ENCODE measurements around the gene KMT2A. TPM values are rescaled to one million over a fixed set of nuclear protein-coding genes. Genes with fewer than 3 reads are reported as not detected.
A peak's percentile ranks its signal among the peaks of the same experiment; 100 is the strongest.
"Not testable (repeated sequence)": the region's sequence is repeated elsewhere in the genome, so short reads cannot be mapped to it uniquely, and the experiment has no call there.

KMT2A gene
- total RNA-seq, 1 donor from 2014 or later, result 63.6 TPM

DNA sequence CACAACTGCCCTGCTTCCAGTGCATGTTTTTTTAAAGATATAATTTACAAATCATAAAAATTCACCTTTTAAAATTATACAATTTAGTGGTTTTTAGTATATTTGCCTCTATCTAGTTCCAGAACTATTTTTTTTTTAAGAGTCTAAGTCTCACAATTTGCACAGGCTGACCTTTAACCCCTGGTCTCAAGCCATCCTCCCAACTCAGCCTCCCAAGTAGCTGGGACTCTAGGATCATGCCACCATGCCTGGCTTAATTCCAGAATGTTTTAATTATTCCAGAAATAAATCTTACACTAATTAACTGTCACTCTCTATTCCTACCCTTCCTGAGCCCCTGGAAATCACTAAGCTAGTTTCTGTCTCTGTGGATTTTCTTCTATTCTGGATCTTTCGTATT lies 134.5 kb downstream of the KMT2A start:
- Histone ChIP-seq H3K4me1 (peaks cover 14% of the 10 kb centered on the region), H3F3A (ENCODE audit: low read depth) (peaks cover 8% of the 10 kb centered on the region), H3K4me2 (no peak overlapping the region), H2AFZ (replicated peaks) (no peak overlapping the region), H3K36me3 (no peaks in the 10 kb centered on the region), H4K20me1 (ENCODE audit: low read depth) (peaks cover 33% of the 10 kb centered on the region), H3K27ac (no peak overlapping the region), H3K27me3 (no peaks in the 10 kb centered on the region), H3K9me3 (ENCODE audit: low read depth) (no peaks in the 10 kb centered on the region), H3K9ac (no peak overlapping the region), H3K4me3 (no peak overlapping the region), H3K79me2 (ENCODE audit: low read depth) (peaks cover 36% of the 10 kb centered on the region)
- Mint-ChIP-seq H3K4me3 (no peak overlapping the region), H3K27me3 (ENCODE audit: insufficient read depth, low read depth) (no peaks in the 10 kb centered on the region), H3K4me1 (peaks cover 24% of the 10 kb centered on the region), H3K36me3 (peaks cover 1% of the 10 kb centered on the region), H3K9me3 (no peaks in the 10 kb centered on the region), H3K27ac (no peak overlapping the region)
- DNase-seq (ENCODE audit: low spot score), result no peak
- TF ChIP-seq, protein P1, sequence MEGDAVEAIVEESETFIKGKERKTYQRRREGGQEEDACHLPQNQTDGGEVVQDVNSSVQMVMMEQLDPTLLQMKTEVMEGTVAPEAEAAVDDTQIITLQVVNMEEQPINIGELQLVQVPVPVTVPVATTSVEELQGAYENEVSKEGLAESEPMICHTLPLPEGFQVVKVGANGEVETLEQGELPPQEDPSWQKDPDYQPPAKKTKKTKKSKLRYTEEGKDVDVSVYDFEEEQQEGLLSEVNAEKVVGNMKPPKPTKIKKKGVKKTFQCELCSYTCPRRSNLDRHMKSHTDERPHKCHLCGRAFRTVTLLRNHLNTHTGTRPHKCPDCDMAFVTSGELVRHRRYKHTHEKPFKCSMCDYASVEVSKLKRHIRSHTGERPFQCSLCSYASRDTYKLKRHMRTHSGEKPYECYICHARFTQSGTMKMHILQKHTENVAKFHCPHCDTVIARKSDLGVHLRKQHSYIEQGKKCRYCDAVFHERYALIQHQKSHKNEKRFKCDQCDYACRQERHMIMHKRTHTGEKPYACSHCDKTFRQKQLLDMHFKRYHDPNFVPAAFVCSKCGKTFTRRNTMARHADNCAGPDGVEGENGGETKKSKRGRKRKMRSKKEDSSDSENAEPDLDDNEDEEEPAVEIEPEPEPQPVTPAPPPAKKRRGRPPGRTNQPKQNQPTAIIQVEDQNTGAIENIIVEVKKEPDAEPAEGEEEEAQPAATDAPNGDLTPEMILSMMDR (IDR thresholded peaks at IDR 0.05), result no peak
- TF ChIP-seq EZH2 (IDR thresholded peaks at IDR 0.05) (no peak), EZH2phosphoT487 (IDR thresholded peaks at IDR 0.05) (no peak)

DNA sequence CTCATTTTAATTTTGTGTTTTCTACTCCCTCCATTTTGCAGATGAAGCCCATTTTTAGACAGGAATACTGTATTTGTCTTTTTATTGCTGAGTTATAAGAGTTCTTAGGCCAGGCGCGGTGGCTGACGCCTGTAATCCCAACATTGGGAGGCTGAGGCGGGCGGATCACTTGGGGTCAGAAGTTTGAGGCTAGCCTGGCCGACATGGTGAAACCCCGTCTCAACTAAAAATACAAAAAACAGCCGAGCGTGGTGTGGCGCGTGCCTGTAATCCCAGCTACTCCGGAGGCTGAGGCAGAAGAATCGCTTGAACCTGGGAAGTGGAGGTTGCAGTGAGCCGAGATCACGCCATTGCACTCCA lies 135.4 kb downstream of the KMT2A start:
- Mint-ChIP-seq H3K4me1 (peaks cover 23% of the 10 kb centered on the region), H3K4me3 (peak overlapping the region; percentile 97)
- H3K36me3 ChIP-seq; H3K9ac ChIP-seq; H3K27ac Mint-ChIP-seq; H3K27ac ChIP-seq; H3K27me3 Mint-ChIP-seq (ENCODE audit: insufficient read depth, low read depth); H3K27me3 ChIP-seq; H3K9me3 ChIP-seq (ENCODE audit: low read depth); H3K36me3 Mint-ChIP-seq; H3F3A ChIP-seq (ENCODE audit: low read depth); H3K9me3 Mint-ChIP-seq: not testable (repeated sequence)
- Histone ChIP-seq H3K79me2 (ENCODE audit: low read depth) (peaks cover 44% of the 10 kb centered on the region), H2AFZ (replicated peaks) (peak overlapping the region; percentile 95), H3K4me2 (peak overlapping the region; percentile 88), H3K4me3 (peak overlapping the region; percentile 99), H3K4me1 (peaks cover 14% of the 10 kb centered on the region), H4K20me1 (ENCODE audit: low read depth) (peaks cover 42% of the 10 kb centered on the region)
- peak; percentile 24 for DNase-seq (ENCODE audit: low spot score)

DNA sequence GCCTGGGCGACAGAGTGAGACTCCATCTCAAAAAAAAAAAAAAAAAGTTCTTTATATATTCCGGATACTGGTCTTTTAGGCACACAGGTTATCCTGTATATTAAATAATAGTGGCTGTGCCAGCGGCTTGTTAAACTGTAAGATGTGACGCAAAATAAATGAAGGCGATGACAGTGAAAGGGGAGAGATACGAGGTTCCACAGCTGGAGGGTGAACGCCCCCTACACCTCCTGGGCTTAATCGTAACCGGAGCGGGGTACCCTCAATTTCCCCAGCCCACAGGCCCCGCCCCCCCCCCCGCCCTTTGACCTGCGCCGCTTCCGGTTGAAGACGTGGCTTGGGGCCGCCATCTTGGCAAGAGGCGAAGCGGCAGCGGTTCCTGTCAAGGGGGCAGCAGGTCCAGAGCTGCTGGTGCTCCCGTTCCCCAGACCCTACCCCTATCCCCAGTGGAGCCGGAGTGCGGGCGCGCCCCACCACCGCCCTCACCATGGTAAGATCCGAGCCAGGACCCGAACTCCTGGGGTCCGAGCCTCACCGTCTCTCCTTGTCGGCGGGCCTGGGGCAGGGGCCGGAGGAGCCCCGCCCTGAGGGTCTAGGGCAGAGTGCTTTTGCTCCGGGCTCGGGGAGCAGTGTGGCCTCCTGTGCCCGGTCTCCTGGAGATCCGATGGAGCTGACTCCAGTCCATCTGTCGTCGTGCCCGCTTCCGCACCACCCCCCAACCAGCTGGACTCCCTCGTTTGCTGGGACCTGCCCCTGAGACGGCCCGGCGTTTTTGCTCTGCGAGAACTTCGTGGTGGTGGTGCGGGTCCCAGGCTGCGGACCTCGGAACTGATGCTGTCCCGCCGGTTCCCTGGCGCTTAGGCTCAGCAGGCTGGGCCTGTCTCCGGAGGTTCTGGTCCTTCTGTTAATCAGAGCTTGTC lies 136.0 kb downstream of the KMT2A start, which contains the start of gene ARCN1:
Gene ARCN1 (plus strand): TSS at position 349 of the 920 bp plus-strand sequence. CDS start 139 bp downstream, at position 488.
- H3K27ac ChIP-seq, result peak within 1 kb of the TSS; percentile 93
- peak within 1 kb of the TSS; percentile 99 for H3K4me3 ChIP-seq
- Mint-ChIP-seq H3K27ac (peak within 1 kb of the TSS; percentile 89), H3K27me3 (ENCODE audit: insufficient read depth, low read depth) (no peaks in the 10 kb centered on the region), H3K9me3 (no peaks in the 10 kb centered on the region), H3K4me1 (peaks cover 23% of the 10 kb centered on the region), H3K36me3 (peaks cover 1% of the 10 kb centered on the region), H3K4me3 (peak within 1 kb of the TSS; percentile 97)
- H3K4me1 ChIP-seq, result peaks cover 14% of the 10 kb centered on the region
- TF ChIP-seq, protein P1 (IDR thresholded peaks at IDR 0.05), result peak; percentile 7
- TF ChIP-seq EZH2phosphoT487 (IDR thresholded peaks at IDR 0.05) (no peak), EZH2 (IDR thresholded peaks at IDR 0.05) (peak; percentile 27)
- H3K79me2 ChIP-seq (ENCODE audit: low read depth), result peaks cover 51% of the 10 kb centered on the region
- H3K9ac ChIP-seq, result peak within 1 kb of the TSS; percentile 89
- H3K4me2 ChIP-seq, result peak within 1 kb of the TSS; percentile 88
- no peaks in the 10 kb centered on the region for H3K27me3 ChIP-seq
- peak within 1 kb of the TSS; percentile 97 for H2AFZ ChIP-seq (replicated peaks)
- peaks cover 47% of the 10 kb centered on the region for H4K20me1 ChIP-seq (ENCODE audit: low read depth)
- H3K9me3 ChIP-seq (ENCODE audit: low read depth), result no peaks in the 10 kb centered on the region
- H3F3A ChIP-seq (ENCODE audit: low read depth), result peaks cover 5% of the 10 kb centered on the region
- peak; percentile 92 for DNase-seq (ENCODE audit: low spot score)
- H3K36me3 ChIP-seq, result no peaks in the 10 kb centered on the region
